GM23338 (cell line): ENCODE results near the gene SUSD3. TPM values are rescaled to one million over a fixed set of nuclear protein-coding genes. Genes with fewer than 3 reads are reported as not detected.
A peak's percentile ranks its signal among the peaks of the same experiment; 100 is the strongest.

Experiments used
- ATAC-seq: fragments of 200-7000 bp; cut with Tn5 transposase; 3 replicates; pipeline ENCODE4 v1.9.1; 2020
- DNase-seq: peaks from one replicate; pipeline ENCODE4 v3.0.0-alpha.2; 2015; ENCODE audit warnings: low spot score
- H2AFZ ChIP-seq: fragments of 200-600 bp; sonication (generic); 2 replicates; pipeline ENCODE4 v1.8.0; 2016; ENCODE audit warnings: antibody characterized with exemption, mild to moderate bottlenecking, moderate library complexity
- H3F3A ChIP-seq: fragments of 200-600 bp; sonication (generic); replicated peaks from 2 replicates; pipeline ENCODE4 v1.8.0; 2017; ENCODE audit warnings: antibody characterized with exemption, mixed run types, low read depth
- H3K27ac ChIP-seq: fragments of 200-600 bp; sonication (generic); 2 replicates; pipeline ENCODE4 v1.6.1; 2016; ENCODE audit warnings: low read depth
- H3K27me3 ChIP-seq: fragments of 200-600 bp; sonication (generic); 2 replicates; pipeline ENCODE4 v1.8.0; 2016; ENCODE audit warnings: mild to moderate bottlenecking, mixed run types, moderate library complexity; ENCODE audit not compliant: insufficient read depth
- H3K36me3 ChIP-seq: fragments of 200-600 bp; sonication (generic); 2 replicates; pipeline ENCODE4 v1.8.0; 2016; ENCODE audit warnings: mild to moderate bottlenecking; ENCODE audit not compliant: insufficient read depth
- H3K4me1 ChIP-seq: fragments of 200-600 bp; sonication (generic); 2 replicates; pipeline ENCODE4 v1.8.0; 2016; ENCODE audit warnings: mild to moderate bottlenecking, moderate library complexity; ENCODE audit not compliant: insufficient read depth
- H3K4me2 ChIP-seq: fragments of 200-600 bp; sonication (generic); 2 replicates; pipeline ENCODE4 v1.7.1; 2017; ENCODE audit warnings: mixed run types
- H3K4me3 ChIP-seq: fragments of 200-600 bp; sonication (generic); 2 replicates; pipeline ENCODE4 v1.6.1; 2016; ENCODE audit warnings: mixed run types
- H3K79me2 ChIP-seq: fragments of 200-600 bp; sonication (generic); replicated peaks from 2 replicates; pipeline ENCODE4 v1.8.0; 2017; ENCODE audit warnings: mild to moderate bottlenecking; ENCODE audit not compliant: insufficient read depth
- H3K9me2 ChIP-seq: fragments of 200-600 bp; sonication (generic); 2 replicates; pipeline ENCODE4 v1.8.0; 2017; ENCODE audit not compliant: insufficient read depth
- H4K20me1 ChIP-seq: fragments of 200-600 bp; sonication (generic); replicated peaks from 2 replicates; pipeline ENCODE4 v1.8.0; 2017; ENCODE audit warnings: mild to moderate bottlenecking; ENCODE audit not compliant: insufficient read depth
- H3K27ac Mint-ChIP-seq: 2 replicates; pipeline ENCODE4 v1.8.0; 2020; ENCODE audit warnings: inconsistent platforms, mild to moderate bottlenecking, moderate library complexity, mixed read lengths
- H3K27me3 Mint-ChIP-seq: 3 replicates; pipeline ENCODE4 v1.8.0; 2022; ENCODE audit warnings: low read depth, mild to moderate bottlenecking, moderate library complexity, mixed read lengths, inconsistent platforms; ENCODE audit not compliant: insufficient read depth, poor library complexity
- H3K36me3 Mint-ChIP-seq: 3 replicates; pipeline ENCODE4 v1.8.0; 2021; ENCODE audit warnings: low read depth, mild to moderate bottlenecking, inconsistent platforms, moderate library complexity, mixed read lengths
- H3K4me1 Mint-ChIP-seq: 3 replicates; pipeline ENCODE4 v1.8.0; 2020; ENCODE audit warnings: mild to moderate bottlenecking, inconsistent platforms, mixed read lengths
- H3K4me3 Mint-ChIP-seq: 3 replicates; pipeline ENCODE4 v1.8.0; 2021; ENCODE audit warnings: moderate library complexity, mild to moderate bottlenecking, inconsistent platforms, mixed read lengths
- H3K9me3 Mint-ChIP-seq: 3 replicates; pipeline ENCODE4 v1.8.0; 2020; ENCODE audit warnings: moderate library complexity, mild to moderate bottlenecking, inconsistent platforms, mixed read lengths
- CREB1 ChIP-seq: fragments of 250-450 bp; sonication (Bioruptor Pico); IDR thresholded peaks from 2 replicates; pipeline ENCODE4 v1.5.0; 2020; ENCODE audit warnings: low read depth, mild to moderate bottlenecking, moderate library complexity
- CTCF ChIP-seq, 2 experiments: fragments of 200-600 bp in 1 of 2; sonication (generic) in 1 of 2; conservative IDR thresholded peaks; 2 replicates each; pipeline versions ENCODE4 v1.5.1 to v1.6.1; 2016 to 2017; ENCODE audit warnings: antibody characterized with exemption in 2 of 2, low read depth in 2 of 2, mild to moderate bottlenecking in 2 of 2, moderate library complexity in 1 of 2
- POLR2AphosphoS5 ChIP-seq: IDR thresholded peaks from 2 replicates; pipeline ENCODE4 v1.6.1; 2016; ENCODE audit warnings: antibody characterized with exemption, low read depth
- polyA plus RNA-seq: library from polyadenylated mRNA; unstranded; fragments of >200 nt; fragmentation: Nextera tagmentation; extraction: Ambion mirVana; gene quantifications from 2 replicates; pipeline ENCODE4 v1.2.1, GENCODE V29; 2016
- total RNA-seq: library from RNA; depleted of rRNA; stranded (reverse); fragments of >200 nt; shearing (Covaris generic); gene quantifications from 2 replicates; pipeline ENCODE4 v1.2.3, GENCODE V29; 2014
- TF ChIP-seq, protein P1 (sequence below): IDR thresholded peaks from 2 replicates; pipeline ENCODE4 v1.6.1; 2016; ENCODE audit warnings: antibody characterized with exemption

SUSD3 gene
- total and polyA plus RNA-seq, 2 experiments from 2014 or later = 6.9 to 20.1 TPM

DNA sequence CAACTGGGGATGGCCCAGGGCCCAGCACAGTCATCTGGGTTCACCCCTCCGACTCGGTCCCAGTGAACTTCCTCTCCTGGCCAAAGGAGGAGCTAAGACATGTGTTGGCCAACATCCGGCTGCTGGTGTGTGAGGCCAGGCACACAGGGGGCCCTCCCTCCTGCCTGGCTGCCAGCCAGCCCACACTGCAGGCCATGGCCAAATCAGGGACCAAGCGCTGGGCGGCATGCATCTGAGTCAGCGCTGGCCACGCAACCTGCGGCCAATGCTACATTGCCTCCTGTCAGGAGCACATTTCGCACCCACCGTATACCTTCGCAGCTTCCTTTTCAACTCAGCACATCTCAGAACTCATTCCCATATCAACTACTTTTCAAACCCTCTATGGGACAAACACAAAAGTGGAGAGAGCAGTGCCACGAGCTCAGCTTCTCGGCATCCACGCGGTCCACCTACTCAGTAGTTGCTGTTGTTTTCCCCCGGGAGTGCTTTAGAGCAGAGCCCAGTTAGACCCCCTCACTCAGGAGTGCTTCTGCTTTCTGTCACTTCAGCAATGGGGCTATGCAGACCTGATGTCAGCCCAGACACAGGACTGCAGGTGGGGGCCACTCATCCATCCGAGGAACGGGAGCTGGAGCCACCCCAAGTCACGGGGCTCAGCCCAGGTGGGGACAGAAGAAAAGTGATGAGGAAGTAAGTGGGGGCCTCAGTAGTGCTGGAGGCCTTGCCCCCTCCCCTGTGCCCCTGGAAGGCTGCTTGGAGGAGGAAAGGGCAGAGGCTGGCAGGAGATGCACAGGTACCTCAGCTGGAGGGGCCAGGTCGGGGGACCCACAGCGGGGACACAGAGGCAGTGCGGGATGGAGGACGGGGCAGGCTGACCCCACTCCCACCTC, 61.7 kb downstream of the SUSD3 start:
- no peaks in the 10 kb centered on the region for H3K36me3 ChIP-seq
- TF ChIP-seq POLR2AphosphoS5 (no peak), CTCF (conservative IDR thresholded peaks at IDR 0.05; ENCODE audit: low read depth in 2 of 2) (peak in 1 of 2 experiments; percentile 31; a peak in 2 of 4 replicates)
- no peak overlapping the region for H2AFZ ChIP-seq
- Mint-ChIP-seq H3K4me1 (peaks cover 8% of the 10 kb centered on the region; the same call in 2 of the 3 replicates), H3K9me3 (no peaks in the 10 kb centered on the region), H3K27ac (no peak overlapping the region), H3K27me3 (peaks cover 5% of the 10 kb centered on the region), H3K36me3 (peaks cover 5% of the 10 kb centered on the region; the same call in 2 of the 3 replicates), H3K4me3 (no peak overlapping the region)
- no peak overlapping the region for H3K4me3 ChIP-seq
- peak; percentile 65 for DNase-seq
- H3K27ac ChIP-seq = no peak overlapping the region
- H3K9me2 ChIP-seq = no peaks in the 10 kb centered on the region
- no peaks in the 10 kb centered on the region for H3K79me2 ChIP-seq
- no peaks in the 10 kb centered on the region for H3K27me3 ChIP-seq
- H3F3A ChIP-seq = no peaks in the 10 kb centered on the region
- no peak overlapping the region for H3K4me2 ChIP-seq
- peak; percentile 81 for ATAC-seq
- H3K4me1 ChIP-seq = peaks cover 10% of the 10 kb centered on the region
- no peaks in the 10 kb centered on the region for H4K20me1 ChIP-seq

DNA sequence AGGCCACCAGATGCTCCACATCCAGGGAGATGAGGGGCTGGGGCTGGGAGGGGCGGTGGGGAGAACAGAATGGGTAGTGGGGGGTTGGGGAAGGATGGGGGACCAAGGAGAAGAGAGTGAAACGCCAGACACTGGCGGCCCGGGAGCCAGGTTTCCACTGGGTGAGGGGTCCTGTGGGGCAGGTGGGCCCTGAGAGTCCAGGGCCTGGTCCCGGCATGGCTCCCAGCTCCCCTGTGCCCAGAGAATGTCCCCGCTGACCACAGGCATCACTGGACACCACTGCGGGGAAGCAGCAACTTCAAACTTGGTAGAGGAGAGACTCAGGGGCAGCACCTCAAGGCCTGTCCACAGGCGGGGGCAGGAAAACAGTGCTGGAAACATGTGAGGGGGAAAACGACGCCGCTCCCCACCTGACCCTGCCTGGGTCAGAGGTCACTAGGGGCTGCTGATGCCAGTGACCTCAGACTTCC, 62.4 kb downstream of the SUSD3 start:
- H3K27ac ChIP-seq = no peak overlapping the region
- H3K4me3 Mint-ChIP-seq = no peak overlapping the region
- H3K4me1 Mint-ChIP-seq = peaks cover 8% of the 10 kb centered on the region; the same call in 2 of the 3 replicates
- no peaks in the 10 kb centered on the region for H3K36me3 ChIP-seq
- no peak overlapping the region for H3K4me2 ChIP-seq
- TF ChIP-seq, protein P1, sequence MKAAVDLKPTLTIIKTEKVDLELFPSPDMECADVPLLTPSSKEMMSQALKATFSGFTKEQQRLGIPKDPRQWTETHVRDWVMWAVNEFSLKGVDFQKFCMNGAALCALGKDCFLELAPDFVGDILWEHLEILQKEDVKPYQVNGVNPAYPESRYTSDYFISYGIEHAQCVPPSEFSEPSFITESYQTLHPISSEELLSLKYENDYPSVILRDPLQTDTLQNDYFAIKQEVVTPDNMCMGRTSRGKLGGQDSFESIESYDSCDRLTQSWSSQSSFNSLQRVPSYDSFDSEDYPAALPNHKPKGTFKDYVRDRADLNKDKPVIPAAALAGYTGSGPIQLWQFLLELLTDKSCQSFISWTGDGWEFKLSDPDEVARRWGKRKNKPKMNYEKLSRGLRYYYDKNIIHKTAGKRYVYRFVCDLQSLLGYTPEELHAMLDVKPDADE = no peak
- TF ChIP-seq CREB1 (CRISPR knock-in tag) = no peak
- H3F3A ChIP-seq = no peaks in the 10 kb centered on the region
- H3K4me1 ChIP-seq = peaks cover 10% of the 10 kb centered on the region
- no peak for DNase-seq
- H4K20me1 ChIP-seq = no peaks in the 10 kb centered on the region
- no peaks in the 10 kb centered on the region for H3K9me2 ChIP-seq
- no peaks in the 10 kb centered on the region for H3K79me2 ChIP-seq
- no peak overlapping the region for H3K27ac Mint-ChIP-seq
- H3K27me3 Mint-ChIP-seq = peaks cover 5% of the 10 kb centered on the region
- H3K9me3 Mint-ChIP-seq = no peaks in the 10 kb centered on the region
- peaks cover 5% of the 10 kb centered on the region; the same call in 2 of the 3 replicates for H3K36me3 Mint-ChIP-seq
- H3K27me3 ChIP-seq = no peaks in the 10 kb centered on the region
- ATAC-seq = no peak
- no peak overlapping the region for H2AFZ ChIP-seq
- no peak overlapping the region for H3K4me3 ChIP-seq
